GM19043 (cell line): ENCODE data around the gene LRRC18.

Source experiments
- ATAC-seq: cut with Tn5 transposase; IDR thresholded peaks from one replicate; pipeline ENCODE4 v1.9.1; 2021; ENCODE audit warnings: low read depth; ENCODE audit not compliant: unreplicated experiment

The LRRC18 gene

DNA sequence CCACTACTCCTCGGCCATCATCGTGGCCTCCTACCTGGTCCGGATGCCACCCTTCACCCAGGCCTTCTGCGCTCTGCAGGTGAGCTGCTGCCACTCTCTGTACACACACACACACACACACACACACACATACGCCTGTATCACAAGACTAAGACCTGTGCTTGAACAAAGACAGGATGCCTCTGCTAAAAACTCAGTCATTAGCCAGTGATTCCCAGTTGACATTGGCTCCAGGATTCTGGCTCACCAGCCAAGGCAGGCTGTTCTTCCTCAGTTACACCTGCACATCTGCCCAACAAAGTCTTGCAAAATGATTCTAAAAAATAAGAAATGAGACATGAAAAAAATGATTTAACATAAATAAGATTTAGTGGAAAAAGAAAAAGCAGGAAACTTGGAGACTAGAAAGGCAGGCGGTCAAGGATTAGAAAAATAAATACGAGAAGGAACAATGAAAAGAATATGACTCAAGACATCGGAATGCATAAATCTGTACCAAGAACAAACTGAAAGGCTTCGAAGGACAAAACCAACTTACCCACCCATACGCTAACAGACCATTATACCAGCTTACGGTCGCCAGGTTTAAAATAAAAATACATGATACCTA is 7.4 kb upstream of the LRRC18 start:
- no peak for ATAC-seq

DNA sequence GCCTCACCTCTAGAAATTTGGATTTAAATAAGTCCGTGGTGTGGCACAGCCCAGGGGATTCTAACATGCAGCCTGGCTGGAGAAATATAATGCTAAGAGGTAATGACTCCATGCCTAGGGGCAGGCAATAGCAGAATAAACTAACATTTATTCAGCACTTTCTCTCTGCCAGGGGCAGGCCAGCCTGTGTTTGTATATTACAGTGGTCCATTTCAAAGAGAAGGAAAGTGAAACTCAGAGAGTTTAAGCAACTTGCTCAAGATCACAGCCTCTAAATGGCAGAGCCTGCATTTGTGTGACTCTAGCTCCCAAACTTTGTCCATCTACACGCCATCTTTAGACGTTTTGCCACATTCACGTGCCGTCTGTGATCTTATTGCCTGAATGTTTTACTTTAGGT is 6.7 kb upstream of the LRRC18 start:
- ATAC-seq: no peak

DNA sequence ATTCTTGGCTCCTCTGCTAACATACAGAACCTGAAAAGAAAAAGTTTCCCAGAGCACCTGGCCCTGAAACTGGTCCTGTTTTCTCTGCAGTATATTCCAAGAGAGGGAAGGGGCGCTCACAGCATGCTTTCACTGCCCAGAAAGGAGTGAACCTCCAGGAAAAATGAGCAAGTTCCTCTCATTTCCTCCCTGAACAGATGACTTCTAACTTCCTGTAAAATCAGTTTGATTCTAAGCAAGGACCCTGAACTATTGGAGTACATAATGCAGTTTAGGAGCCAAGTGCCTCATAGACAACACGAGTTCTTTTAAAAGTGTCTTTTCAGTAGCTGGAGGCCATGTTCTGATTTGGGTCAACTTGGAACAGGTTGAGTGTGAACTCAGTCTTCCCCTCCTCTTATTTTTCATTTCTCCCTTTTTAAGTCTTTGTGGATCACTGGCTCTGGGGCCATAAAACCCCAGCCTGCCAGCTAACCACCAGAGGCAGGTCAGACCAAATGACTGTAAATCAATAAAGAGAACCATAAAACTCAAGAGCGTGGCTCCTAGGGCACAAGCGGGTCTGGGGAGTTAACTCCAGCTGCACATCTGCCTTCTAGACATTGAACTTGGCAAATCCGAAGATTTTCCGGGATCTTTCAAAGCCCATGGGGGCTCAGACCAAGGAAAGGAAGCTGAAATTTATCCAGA is 5.9 kb upstream of the LRRC18 start:
- ATAC-seq: no peak

DNA sequence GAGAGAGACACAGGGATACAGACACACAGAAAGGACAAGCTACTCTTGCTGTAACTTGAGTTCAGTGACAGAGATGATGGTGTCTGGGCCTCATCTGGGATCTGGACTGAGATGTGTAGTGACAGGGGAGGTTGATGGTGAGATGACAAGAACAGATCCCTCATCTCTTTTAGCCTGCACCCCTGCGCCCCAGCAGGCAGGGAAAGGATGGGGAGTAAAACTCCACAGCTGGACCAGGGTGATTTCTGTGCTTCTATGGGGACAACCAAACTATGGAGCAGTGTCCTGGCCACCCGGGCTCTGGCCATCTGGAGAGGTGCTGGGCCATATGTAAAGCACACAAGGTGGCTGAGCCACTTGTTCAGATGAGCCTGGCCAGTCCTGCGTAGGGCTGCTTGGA is 4.5 kb upstream of the LRRC18 start:
- no peak for ATAC-seq

DNA sequence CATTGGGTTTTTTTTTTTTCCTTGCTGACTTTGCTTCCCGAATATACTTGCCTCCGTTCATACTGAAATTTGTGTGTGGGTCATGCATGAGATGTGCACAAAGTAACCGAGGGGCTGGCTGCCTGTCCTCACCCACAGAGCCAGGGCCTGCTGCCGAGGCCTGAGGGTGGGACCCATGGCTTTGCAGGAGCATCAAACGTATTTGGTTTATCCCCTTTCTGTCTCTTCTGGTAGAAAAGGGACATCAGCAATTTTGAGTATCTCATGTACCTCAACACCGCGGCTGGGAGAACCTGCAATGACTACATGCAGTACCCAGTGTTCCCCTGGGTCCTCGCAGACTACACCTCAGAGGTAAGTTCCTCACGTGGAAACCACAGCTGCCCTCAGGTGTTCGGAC is 3.5 kb upstream of the LRRC18 start:
- ATAC-seq: no peak

DNA sequence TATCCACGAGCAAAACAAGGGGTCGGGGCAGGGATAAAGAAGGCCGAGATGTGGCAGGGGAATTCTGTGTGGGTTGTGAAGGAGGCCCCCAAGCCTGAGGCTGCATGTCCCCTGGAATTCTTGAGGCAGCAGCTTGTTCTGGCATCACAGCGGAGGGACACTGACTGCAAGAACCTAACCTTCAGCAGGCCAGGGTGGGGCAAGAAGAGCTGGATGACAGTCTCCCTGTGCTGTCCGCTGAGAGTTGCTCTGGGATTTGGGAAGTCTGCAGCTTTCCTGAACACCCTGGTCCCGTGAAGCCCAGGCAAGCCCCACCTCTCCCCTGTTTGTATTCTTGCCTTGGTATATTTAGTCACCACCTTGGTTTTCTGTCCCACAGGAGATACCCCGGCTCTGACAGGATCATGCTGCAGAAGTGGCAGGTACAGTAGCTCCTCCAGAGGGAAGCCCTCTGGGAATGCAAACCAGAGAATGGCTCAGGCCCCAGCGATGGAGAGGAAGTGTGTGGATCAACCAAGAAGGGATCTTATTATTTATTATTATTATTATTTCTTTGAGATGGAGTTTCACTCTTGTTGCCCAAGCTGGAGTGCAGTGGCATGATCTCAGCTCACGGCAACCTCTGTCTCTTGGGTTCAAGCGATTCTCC is 1.9 kb upstream of the LRRC18 start:
- ATAC-seq: no peak

DNA sequence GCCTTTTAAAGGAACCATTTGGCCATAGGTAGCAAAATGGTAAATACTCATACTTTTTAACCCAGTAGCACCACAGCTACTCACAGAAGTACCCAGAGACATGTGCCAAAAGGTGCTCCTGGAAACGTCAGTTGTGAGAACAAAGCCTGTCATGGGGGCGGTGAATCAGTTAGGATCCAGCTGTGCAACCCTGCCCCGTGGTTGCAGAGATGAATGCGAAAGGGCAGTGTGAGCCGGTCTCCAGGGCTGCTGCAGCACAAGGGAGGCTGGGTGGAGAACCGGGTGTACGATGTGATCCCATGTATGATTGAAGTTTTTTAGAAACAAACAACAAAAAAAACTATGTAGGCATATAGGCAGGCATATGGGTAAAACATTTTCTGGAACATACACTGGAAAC is 1.3 kb upstream of the LRRC18 start:
- no peak for ATAC-seq

DNA sequence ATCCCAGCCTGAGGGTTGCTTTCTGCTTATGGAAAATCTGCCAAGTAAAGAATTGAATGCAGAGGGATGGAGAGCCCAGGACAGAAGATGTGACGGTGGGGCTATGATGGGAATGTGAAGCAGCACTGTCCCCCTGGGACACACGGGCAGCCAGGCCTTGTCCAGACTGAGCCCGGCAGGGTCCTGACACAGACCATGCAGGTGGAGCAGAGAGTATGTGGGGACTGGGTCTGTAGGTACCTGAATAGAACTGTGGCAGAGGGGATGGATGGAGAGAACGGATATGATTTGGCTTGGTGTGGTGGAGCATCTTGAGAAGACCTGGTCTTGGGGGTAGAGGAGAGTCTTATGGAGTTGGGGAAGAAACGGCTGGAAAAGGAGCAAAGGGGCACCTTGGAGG is 732 bp upstream of the LRRC18 start:
- no peak for ATAC-seq

DNA sequence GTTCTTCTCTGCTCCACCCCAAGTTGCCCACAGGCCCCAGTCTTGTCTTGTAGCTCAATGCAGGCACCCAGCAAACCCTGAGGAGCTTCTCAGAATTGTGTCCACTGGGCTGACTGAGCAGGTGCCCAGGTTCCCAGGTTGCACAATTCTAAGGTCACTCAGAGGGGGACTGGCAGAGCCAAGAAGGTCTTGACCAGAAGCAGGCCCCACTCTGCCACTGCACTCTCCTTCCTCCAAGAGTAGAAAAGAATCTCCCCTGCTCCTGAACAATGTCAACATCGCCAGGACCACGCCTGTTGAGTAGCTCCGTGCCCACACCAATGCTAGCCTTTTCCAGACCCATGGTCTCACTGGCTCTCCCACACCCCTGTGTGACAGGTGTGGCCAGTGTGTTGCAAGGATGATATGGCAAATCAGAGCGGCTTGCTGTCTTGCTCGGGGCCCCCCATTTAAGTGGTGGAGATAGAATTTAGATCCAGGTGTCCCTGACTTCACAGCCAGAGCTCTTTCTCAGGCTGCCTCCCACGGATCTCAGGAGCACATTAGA is 577 bp downstream of the LRRC18 start:
- no peak for ATAC-seq

DNA sequence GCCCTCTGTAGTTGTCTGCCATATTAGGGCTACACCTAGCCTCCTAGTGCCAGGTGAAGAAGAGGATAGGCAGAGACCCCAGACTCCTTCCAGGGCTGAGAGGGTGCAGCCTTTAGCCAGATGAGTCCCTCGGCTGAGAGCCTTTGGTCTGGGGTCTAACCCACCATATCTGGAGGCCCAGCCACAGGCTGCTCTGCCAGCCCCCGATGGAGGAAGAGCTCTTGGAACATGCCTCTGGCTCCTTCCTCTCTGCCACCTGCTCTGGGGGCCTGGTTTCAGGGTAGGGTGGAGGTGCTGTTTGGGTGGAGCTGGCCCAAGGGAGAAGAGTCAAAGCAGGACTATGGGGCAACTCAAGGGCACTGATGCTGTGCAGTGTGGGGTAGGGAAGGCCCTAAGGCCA is 1.4 kb downstream of the LRRC18 start:
- no peak for ATAC-seq

DNA sequence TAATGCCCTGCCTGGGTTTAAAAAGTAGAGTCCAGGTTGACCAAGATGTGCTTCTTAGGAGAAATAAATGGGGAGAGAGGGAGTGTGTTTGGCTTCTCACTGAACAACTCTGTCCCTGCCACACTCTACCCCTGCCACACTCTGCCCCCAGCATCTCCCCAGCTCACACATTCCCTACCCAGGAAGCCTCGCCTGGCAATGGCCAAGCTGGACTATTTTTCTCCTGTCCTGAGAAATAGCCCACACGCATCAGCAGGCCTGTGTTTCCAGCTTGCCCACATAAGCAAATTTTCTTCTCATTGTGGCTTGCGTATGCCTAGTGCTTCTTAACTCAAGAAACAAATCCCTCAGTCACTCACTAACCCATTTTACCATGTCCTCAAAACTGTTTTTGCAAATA is 1.8 kb downstream of the LRRC18 start:
- no peak for ATAC-seq

DNA sequence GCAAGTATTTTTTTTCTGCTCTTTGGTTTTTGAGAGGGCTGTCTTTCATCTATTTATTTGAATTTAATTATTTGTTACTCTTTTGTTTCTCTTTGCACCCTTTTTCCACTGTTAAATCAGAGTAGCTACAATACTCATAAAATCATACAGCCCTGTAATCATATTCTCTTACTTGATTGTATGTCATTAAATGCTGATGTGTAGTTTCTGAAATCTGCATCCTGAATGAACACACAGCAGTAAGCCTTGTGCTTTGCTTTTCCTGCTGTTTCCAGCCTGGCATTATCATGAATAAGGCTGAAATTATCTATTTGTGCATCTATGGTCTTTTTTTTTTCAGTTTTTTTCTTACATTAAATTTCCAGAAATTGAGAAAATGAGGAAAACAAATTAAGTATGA is 4.1 kb downstream of the LRRC18 start:
- ATAC-seq: no peak

DNA sequence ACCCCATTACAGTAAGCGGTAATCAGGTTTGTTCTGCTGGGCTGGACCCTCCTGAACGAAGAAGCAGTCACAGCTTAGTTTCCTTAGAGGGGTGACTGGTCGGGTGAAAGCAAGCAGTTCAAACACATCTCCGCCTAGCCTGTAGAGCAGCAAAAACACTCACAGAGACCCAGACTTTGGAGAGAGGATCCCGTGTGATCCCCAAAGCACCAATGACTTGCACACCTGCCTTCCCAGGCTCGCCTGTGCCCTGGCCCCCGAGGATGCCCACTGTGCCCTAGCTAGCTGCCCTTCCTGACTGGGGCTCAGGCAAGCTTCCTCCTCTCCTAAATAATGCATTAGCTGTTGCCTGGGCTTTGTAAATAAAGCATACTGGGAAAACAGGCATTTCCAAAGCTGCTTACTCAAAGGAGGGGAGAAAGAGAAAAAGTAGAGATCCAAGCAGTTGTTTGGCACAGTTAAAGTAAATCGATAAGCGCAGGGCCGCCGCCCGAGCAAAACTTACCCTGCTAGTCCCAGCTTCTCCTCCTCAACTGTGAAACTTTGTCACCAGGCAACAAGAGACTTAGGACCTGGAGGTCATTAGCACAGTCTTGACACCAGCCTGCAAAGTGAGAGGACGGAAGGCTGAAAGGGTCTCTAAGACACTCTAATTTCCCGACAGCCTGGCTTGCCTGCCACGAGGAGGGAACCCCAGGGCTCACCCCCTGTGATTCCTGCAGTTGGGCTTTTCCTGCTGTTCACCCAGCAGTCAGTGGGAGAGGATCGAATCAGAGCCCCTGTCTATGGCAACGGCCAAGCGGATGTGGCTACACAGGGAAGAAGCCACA is 4.8 kb downstream of the LRRC18 start:
- no peak for ATAC-seq

DNA sequence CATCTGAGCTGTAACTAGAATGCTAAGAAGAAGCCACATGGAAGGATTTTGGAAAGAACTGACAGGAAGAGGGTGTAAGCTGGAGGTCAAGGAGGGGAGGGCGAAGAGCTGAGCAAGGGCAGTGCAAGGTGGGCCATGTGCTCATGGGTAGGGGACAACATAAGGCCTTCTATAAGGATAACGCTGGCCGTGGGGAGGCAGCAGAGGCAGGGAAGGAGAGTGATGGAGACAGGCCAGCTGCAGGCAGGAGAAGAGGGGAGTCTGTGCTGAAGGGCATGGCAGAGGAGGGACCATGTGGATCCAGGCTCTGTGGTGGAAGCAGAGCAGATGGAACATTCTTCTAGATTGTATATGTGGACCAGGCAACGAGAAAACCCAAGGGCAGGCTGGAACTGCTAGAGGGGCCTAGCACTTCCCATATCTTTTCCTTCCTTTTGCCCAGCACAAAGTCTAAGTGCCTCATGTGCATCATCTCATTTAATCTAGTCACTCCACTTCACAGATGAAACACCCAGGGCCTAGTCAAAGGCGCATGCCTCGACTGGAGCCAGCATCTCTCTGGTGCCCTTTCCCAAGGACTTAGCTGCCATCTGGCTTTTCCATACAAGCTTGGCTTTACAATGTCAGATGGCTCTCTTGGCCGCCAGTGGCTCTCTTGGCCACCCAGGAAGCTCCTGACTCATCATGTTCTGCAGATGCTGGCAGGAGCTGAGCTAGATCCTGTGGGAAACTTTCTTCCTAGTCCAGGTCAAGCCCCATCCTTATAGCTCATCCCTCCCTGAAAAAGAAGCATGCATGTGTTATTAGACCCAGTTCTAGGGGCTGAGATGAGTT is 6.6 kb downstream of the LRRC18 start:
- no peak for ATAC-seq

DNA sequence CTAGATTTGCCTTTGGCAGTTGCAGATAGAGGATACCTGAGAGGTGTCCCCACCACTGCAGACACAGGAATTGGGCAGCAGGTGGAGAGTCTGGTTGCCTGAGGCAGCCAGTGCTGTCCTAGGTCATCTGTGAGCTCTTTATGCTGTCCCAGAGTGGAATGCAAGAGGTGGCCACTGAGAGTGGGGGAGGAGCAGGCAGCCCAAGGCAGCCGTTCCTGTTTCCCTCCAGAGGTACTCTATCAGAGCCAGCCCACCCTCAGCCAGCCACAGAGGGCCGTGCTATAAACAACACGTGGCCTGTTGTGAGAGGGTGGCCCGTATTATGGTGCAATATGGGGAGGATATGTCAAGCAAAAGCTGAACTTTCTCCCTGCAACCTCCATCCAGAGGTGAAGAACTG is 8.5 kb downstream of the LRRC18 start:
- no peak for ATAC-seq

DNA sequence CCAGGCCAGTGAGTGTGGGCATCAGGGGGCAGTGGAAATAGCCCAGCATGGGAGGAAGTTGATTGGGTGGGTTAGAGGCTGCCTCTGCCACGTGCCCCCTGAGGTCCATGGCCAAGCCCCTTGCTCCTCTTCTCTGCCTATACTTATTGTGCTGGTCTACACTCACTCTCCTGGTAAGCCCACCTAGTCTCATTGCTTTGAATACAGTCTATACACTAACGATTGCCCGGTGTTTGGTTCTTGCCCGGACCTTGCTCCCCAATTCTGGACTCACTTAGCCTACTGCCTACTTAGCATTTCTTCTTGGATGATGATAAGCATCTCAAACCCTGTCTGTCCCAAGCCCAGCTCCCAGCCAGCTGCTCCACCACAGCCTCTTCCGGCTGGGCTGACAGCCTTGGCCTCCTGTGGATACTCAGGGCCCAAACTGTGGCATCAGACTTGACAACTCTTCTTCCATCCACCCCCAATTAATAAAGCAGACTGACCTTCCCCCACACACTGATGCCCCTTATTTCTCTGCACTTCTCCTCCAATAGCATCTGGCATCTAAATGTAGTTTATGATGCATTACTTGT is 10.1 kb downstream of the LRRC18 start:
- no peak for ATAC-seq

DNA sequence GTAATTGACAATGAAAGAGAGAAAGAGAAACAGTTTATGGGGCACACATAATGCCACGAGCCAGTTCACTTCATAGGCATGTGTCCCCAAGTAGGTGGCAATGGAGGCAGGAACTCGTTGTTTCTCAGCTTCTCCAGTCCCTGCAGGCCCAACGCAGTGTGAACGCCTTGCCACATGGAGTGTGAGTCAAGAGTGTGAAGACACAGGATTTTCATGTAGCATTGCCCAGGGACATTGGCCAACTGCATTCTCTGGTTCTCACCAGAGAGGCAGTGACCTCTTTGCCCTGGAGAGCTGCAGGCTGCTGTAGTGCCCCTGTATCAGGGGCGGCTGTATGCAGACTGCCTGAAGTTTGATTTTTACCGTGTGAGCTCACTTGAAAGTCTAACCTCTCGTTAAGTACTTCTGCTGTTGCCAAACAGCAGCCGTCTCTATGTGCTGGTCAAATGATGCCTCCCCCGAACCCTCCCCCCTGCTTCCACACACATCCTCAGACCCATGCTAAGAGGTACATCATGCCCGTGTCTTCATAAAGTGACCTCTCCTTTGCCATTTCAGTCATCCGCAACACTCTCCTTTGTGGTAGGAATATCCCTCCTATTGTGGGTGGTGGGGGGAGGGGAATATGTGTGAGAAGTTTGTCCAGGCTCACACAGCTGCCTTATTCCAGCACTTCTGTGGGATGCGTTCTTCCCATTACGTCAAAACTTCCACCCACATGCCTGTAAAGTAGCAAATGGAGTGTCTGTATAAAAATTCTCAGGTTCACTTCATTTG is 12.7 kb downstream of the LRRC18 start:
- no peak for ATAC-seq

DNA sequence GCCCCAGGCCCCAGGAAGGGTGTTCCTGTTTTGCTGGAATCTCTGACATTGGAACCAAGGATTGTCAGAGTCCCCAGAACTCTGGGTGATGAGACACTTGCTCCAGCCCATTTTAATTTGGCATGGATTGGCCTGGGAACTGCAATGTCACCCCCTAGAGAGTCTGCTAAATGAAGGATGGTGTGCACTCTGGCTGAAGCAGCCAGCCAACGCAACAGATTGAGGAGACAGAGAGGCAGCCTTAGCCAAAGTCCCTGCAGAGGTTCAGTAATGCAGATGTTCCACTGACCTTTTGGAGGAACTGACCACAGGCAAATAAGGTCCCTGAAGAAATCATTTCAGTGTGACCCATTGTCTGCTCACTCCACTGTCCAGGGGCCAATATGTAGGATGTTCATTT is 13.4 kb downstream of the LRRC18 start:
- ATAC-seq: no peak

DNA sequence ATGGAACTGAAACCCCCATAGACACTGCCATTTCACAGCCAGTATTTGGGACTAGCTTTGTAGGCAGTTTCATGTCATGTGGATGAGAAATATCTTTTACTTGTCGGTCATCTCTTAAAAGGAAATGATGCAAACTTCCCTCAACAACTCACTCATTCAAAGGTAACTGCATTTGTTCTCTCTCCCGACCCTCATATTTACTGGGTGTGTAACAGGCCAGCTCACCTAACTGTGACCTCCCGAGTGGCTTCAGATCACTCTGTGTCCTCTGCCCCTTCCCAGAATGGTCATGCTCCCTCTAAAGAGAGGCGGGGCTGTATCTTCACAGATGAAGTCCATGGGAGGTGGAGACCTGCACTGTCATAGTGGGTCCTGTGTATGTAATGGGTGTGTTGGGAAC is 14.7 kb downstream of the LRRC18 start:
- ATAC-seq: no peak
